CD14-positive monocyte (primary cell): ENCODE measurements around the gene PLSCR3. TPM values are rescaled to one million over a fixed set of nuclear protein-coding genes. Genes with fewer than 3 reads are reported as not detected.
"Not testable (repeated sequence)": the region's sequence is repeated elsewhere in the genome, so short reads cannot be mapped to it uniquely, and the experiment has no call there.

Experiments
- DNase-seq, 3 donors: peaks; one replicate each; pipeline ENCODE4 v3.0.0-alpha.2; 2011 to 2022
- H2AFZ ChIP-seq: 2 replicates; pipeline ENCODE4 v1.6.0; 2012; ENCODE audit warnings: mild to moderate bottlenecking, low read depth, low read length, inconsistent platforms; ENCODE audit not compliant: insufficient read depth, poor library complexity, severe bottlenecking
- H3K27ac ChIP-seq, 2 donors: 1 replicate in 1 of 2; 2 replicates in 1 of 2; pipeline ENCODE4 v1.5.1; 2012 to 2013; ENCODE audit warnings: low read length in 2 of 2, control low read depth in 1 of 2, inconsistent platforms in 1 of 2, low read depth in 1 of 2, mild to moderate bottlenecking in 1 of 2
- H3K27me3 ChIP-seq, 2 donors: one replicate each; pipeline versions ENCODE4 v1.6.0 to v1.6.1; 2011 to 2013; ENCODE audit warnings: low read length in 2 of 2; ENCODE audit not compliant: control insufficient read depth in 2 of 2, insufficient read depth in 2 of 2
- H3K36me3 ChIP-seq, 2 donors: replicated peaks in 1 of 2; 1 replicate in 1 of 2; 2 replicates in 1 of 2; pipeline versions ENCODE4 v1.5.1 to v1.6.1; 2012 to 2013; ENCODE audit warnings: low read length in 2 of 2, control low read depth in 1 of 2, inconsistent platforms in 1 of 2, mild to moderate bottlenecking in 1 of 2; ENCODE audit not compliant: insufficient read depth in 2 of 2, control insufficient read depth in 1 of 2
- H3K4me1 ChIP-seq, 2 donors: 1 replicate in 1 of 2; 2 replicates in 1 of 2; pipeline versions ENCODE4 v1.5.1 to v1.6.1; 2012 to 2013; ENCODE audit warnings: low read length in 2 of 2, control low read depth in 1 of 2, inconsistent platforms in 1 of 2, mild to moderate bottlenecking in 1 of 2, moderate library complexity in 1 of 2; ENCODE audit not compliant: insufficient read depth in 2 of 2, control insufficient read depth in 1 of 2
- H3K4me2 ChIP-seq: replicated peaks from 2 replicates; pipeline ENCODE3; 2012; ENCODE audit warnings: low read length, moderate library complexity, mild to moderate bottlenecking; ENCODE audit not compliant: poor library complexity, severe bottlenecking; ENCODE audit errors: extremely low read depth
- H3K4me3 ChIP-seq, 3 experiments: fragments of 200-600 bp in 1 of 3; sonication (generic) in 1 of 3; replicated peaks in 1 of 3; 1 replicate in 2 of 3; 2 replicates in 1 of 3; pipeline ENCODE4 v1.5.1; 2011 to 2013; ENCODE audit warnings: low read length in 3 of 3, mild to moderate bottlenecking in 3 of 3, control low read depth in 2 of 3, low read depth in 2 of 3, inconsistent platforms in 1 of 3, moderate library complexity in 1 of 3
- H3K79me2 ChIP-seq: 2 replicates; pipeline ENCODE4 v1.6.0; 2012; ENCODE audit warnings: mild to moderate bottlenecking, control low read depth, inconsistent platforms, low read length, moderate library complexity; ENCODE audit not compliant: insufficient read depth
- H3K9ac ChIP-seq: 2 replicates; pipeline ENCODE4 v1.6.0; 2017; ENCODE audit warnings: low read length, mild to moderate bottlenecking; ENCODE audit not compliant: insufficient read depth, poor library complexity, severe bottlenecking
- H3K9me3 ChIP-seq, 2 donors: replicated peaks in 1 of 2; 1 replicate in 1 of 2; 2 replicates in 1 of 2; pipeline versions ENCODE4 v1.5.1 to v1.6.1; 2012 to 2013; ENCODE audit warnings: low read length in 2 of 2, control low read depth in 1 of 2; ENCODE audit not compliant: control insufficient read depth in 1 of 2, insufficient read depth in 1 of 2
- H4K20me1 ChIP-seq: 2 replicates; pipeline ENCODE4 v1.6.0; 2012; ENCODE audit warnings: mild to moderate bottlenecking, low read length, control low read depth, moderate library complexity; ENCODE audit not compliant: insufficient read depth
- H3K27ac Mint-ChIP-seq, 7 donors: one replicate each; pipeline ENCODE4 v1.8.0; 2020; ENCODE audit warnings: mild to moderate bottlenecking in 7 of 7, mixed read lengths in 7 of 7, moderate library complexity in 6 of 7, inconsistent platforms in 2 of 7
- H3K27me3 Mint-ChIP-seq, 3 donors: one replicate each; pipeline ENCODE4 v1.8.0; 2021 to 2022; ENCODE audit warnings: low read depth in 3 of 3, mild to moderate bottlenecking in 3 of 3, mixed read lengths in 3 of 3, moderate library complexity in 3 of 3, inconsistent platforms in 1 of 3
- H3K36me3 Mint-ChIP-seq, 2 donors: one replicate each; pipeline ENCODE4 v1.8.0; 2020; ENCODE audit warnings: mixed read lengths in 2 of 2, inconsistent platforms in 1 of 2, mild to moderate bottlenecking in 1 of 2
- H3K4me1 Mint-ChIP-seq: one replicate; pipeline ENCODE4 v1.8.0; 2020; ENCODE audit warnings: mild to moderate bottlenecking, mixed read lengths
- H3K4me3 Mint-ChIP-seq, 2 donors: one replicate each; pipeline ENCODE4 v1.8.0; 2020; ENCODE audit warnings: mild to moderate bottlenecking in 2 of 2, mixed read lengths in 2 of 2, moderate library complexity in 1 of 2
- H3K9me3 Mint-ChIP-seq, 7 donors: one replicate each; pipeline ENCODE4 v1.8.0; 2020 to 2022; ENCODE audit warnings: mixed read lengths in 7 of 7, mild to moderate bottlenecking in 6 of 7, moderate library complexity in 6 of 7, inconsistent platforms in 2 of 7
- WGBS: methylation state at CpG from one replicate; pipeline ENCODE4 v1.1.5; 2013; ENCODE audit warnings: missing lambda C conversion rate; ENCODE audit not compliant: insufficient coverage; 5-methylcytosine and 5-hydroxymethylcytosine counted together
- intact Hi-C, 2 donors: fragments of 100-400 bp; cut with micrococcal nuclease; formaldehyde crosslinking; loops; one replicate each; pipeline versions ENCODE4 v1.15.0 to v1.15.1; 2023
- polyA plus RNA-seq, 3 donors: library from polyadenylated mRNA; depleted of rRNA in 1 of 3; unstranded in 2 of 3; stranded (reverse) in 1 of 3; fragments of 300-500 nt in 2 of 3; fragments of >200 nt in 1 of 3; fragmentation: Illumina TruSeq in 2 of 3; gene quantifications; 1 replicate in 2 of 3; 2 replicates in 1 of 3; pipeline ENCODE4 v1.2.3, GENCODE V29; 2012 to 2021
- TF ChIP-seq, protein P1 (sequence below): fragments of 200-600 bp; IDR thresholded peaks from one replicate; pipeline ENCODE4 v1.8.0; 2022; ENCODE audit warnings: antibody characterized with exemption, mild to moderate bottlenecking

PLSCR3 gene
- polyA plus RNA-seq, 3 donors: 37.6 to 70.4 (median 45.7) TPM

DNA sequence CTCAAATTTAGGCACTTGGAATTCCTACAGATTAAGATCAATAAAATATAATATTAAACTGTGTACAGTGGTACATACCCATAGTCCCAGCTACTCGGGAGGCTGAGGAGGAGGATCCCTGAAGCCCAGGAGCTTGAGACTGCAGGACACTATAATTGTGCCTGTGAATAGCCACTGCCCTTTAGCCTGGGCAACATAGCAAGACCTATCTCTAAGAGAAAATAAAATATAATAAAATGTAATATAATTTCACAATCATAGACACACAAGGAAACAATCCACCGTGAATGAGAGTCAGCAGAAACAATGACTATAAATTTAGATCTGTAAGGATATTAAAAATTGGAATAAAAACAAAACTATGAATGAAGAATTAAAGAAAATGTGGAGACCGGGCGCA is 23.5 kb downstream of the PLSCR3 start:
- no peaks in the 10 kb centered on the region for H3K4me1 ChIP-seq
- H3K79me2 ChIP-seq: no peaks in the 10 kb centered on the region
- no peak overlapping the region for H3K4me2 ChIP-seq
- no peak overlapping the region for H3K9ac ChIP-seq
- intact Hi-C loops: no loop called here
- TF ChIP-seq, protein P1, sequence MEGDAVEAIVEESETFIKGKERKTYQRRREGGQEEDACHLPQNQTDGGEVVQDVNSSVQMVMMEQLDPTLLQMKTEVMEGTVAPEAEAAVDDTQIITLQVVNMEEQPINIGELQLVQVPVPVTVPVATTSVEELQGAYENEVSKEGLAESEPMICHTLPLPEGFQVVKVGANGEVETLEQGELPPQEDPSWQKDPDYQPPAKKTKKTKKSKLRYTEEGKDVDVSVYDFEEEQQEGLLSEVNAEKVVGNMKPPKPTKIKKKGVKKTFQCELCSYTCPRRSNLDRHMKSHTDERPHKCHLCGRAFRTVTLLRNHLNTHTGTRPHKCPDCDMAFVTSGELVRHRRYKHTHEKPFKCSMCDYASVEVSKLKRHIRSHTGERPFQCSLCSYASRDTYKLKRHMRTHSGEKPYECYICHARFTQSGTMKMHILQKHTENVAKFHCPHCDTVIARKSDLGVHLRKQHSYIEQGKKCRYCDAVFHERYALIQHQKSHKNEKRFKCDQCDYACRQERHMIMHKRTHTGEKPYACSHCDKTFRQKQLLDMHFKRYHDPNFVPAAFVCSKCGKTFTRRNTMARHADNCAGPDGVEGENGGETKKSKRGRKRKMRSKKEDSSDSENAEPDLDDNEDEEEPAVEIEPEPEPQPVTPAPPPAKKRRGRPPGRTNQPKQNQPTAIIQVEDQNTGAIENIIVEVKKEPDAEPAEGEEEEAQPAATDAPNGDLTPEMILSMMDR: no peak
- no peak overlapping the region for H2AFZ ChIP-seq
- no peaks in the 10 kb centered on the region for H3K9me3 ChIP-seq
- Mint-ChIP-seq H3K27ac (no peak overlapping the region), H3K27me3 (peaks cover 10 to 18% (median 14%) of the 10 kb centered on the region in 3 donors), H3K4me1 (peaks cover 2% of the 10 kb centered on the region), H3K36me3 (no peaks in the 10 kb centered on the region), H3K4me3 (no peak overlapping the region), H3K9me3 (no peaks in the 10 kb centered on the region)
- no CpG with 5 or more reads among the region's 4 CpGs for WGBS
- H3K27me3 ChIP-seq: no peaks in the 10 kb centered on the region
- no peak overlapping the region for H3K4me3 ChIP-seq
- DNase-seq: no peak
- no peak overlapping the region for H3K27ac ChIP-seq
- no peaks in the 10 kb centered on the region for H3K36me3 ChIP-seq
- H4K20me1 ChIP-seq: no peaks in the 10 kb centered on the region

DNA sequence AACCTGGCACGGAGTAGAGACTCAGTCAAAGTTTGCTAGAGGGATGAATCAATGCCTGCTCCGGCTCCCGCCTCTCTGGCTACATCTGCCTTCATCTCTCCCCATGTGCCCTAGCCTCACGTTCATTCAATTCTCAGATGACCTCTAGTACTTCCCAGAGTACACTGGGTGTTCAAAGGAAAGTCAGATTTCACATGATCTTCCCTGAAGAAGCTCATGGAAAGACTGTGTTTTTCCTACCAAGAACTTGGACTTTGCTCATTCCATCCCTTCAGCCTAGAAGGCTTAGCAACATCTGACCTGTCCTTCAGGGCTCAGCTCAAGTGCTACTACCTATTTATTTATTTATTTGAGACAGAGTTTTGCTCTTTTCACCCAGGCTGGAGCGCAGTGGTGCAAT is 24.5 kb downstream of the PLSCR3 start:
- Histone ChIP-seq H3K27ac (no peak overlapping the region), H3K27me3 (no peaks in the 10 kb centered on the region), H3K36me3 (no peaks in the 10 kb centered on the region), H3K4me3 (no peak overlapping the region), H2AFZ (no peak overlapping the region), H3K9ac (no peak overlapping the region), H4K20me1 (no peaks in the 10 kb centered on the region), H3K79me2 (no peaks in the 10 kb centered on the region), H3K4me1 (no peaks in the 10 kb centered on the region), H3K4me2 (no peak overlapping the region), H3K9me3 (no peaks in the 10 kb centered on the region)
- peaks cover 10 to 18% (median 14%) of the 10 kb centered on the region in 3 donors for H3K27me3 Mint-ChIP-seq
- intact Hi-C loops: no loop called here
- peaks cover 2% of the 10 kb centered on the region for H3K4me1 Mint-ChIP-seq
- TF ChIP-seq, protein P1: no peak
- no peak for DNase-seq
- H3K4me3 Mint-ChIP-seq: peak overlapping the region in 1 of 2 donors; percentile 35
- WGBS: 100% methylated on average over 1 of the region's 5 CpGs
- no peaks in the 10 kb centered on the region for H3K36me3 Mint-ChIP-seq
- H3K27ac Mint-ChIP-seq: peak overlapping the region in 2 of 7 donors; percentile 13 to 15
- no peaks in the 10 kb centered on the region for H3K9me3 Mint-ChIP-seq

DNA sequence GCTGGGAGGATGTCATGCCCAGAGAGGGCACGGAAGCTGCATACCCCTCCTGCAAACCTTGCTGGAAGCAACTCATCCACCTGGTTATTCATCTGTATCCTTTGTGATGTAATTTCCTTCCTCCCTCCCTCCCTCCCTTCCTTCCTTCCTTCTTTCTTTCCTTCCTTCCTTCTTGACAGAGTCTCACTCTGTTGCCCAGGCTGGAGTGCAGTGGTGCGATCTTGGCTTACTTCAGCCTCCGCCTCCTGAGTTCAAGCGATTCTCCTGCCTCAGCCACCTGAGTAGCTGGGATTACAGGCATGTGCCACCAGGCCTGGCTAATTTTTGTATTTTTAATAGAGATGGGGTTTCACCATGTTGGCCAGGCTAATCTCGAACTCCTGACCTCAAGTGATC is 25.7 kb downstream of the PLSCR3 start:
- H4K20me1 ChIP-seq, H3K4me1 Mint-ChIP-seq, H3K36me3 ChIP-seq, DNase-seq, H3K27ac Mint-ChIP-seq, H3K4me3 ChIP-seq, H3K9me3 ChIP-seq, H3K9ac ChIP-seq, H3K9me3 Mint-ChIP-seq, H3K4me3 Mint-ChIP-seq, H3K4me1 ChIP-seq, H3K36me3 Mint-ChIP-seq, H3K27ac ChIP-seq, H3K27me3 ChIP-seq, H3K4me2 ChIP-seq, H3K79me2 ChIP-seq, intact Hi-C loops, H2AFZ ChIP-seq: not testable (repeated sequence)
- WGBS: 94% methylated on average over 4 of the region's 5 CpGs
- peaks cover 6 to 18% (median 14%) of the 10 kb centered on the region in 3 donors for H3K27me3 Mint-ChIP-seq
